H9 (cell line): ENCODE data around the gene FBLN1. TPM values are rescaled to one million over a fixed set of nuclear protein-coding genes. Genes with fewer than 3 reads are reported as not detected.

Experiments used
- DNase-seq: peaks from one replicate; pipeline ENCODE4 v3.0.0-alpha.2; 2017
- H2AFZ ChIP-seq: one replicate; pipeline ENCODE4 v1.6.1; 2013; ENCODE audit warnings: mild to moderate bottlenecking, low read length, control low read depth, moderate library complexity
- H2AK5ac ChIP-seq: 2 replicates; pipeline ENCODE4 v1.6.1; 2013; ENCODE audit warnings: low read length, control low read depth, mixed read lengths; ENCODE audit not compliant: insufficient read length
- H2BK120ac ChIP-seq: one replicate; pipeline ENCODE4 v1.6.1; 2013; ENCODE audit warnings: low read depth, mild to moderate bottlenecking, low read length, control low read depth, inconsistent platforms; ENCODE audit not compliant: poor library complexity, severe bottlenecking
- H2BK12ac ChIP-seq: 2 replicates; pipeline ENCODE4 v1.6.1; 2013; ENCODE audit warnings: low read length, control low read depth, mixed read lengths, low read depth; ENCODE audit not compliant: insufficient read length
- H2BK15ac ChIP-seq: 2 replicates; pipeline ENCODE4 v1.6.1; 2013; ENCODE audit warnings: low read depth, low read length, control low read depth
- H2BK20ac ChIP-seq: one replicate; pipeline ENCODE4 v1.6.1; 2013; ENCODE audit warnings: low read depth, mild to moderate bottlenecking, low read length, control low read depth, inconsistent platforms; ENCODE audit not compliant: poor library complexity, severe bottlenecking
- H2BK5ac ChIP-seq: 2 replicates; pipeline ENCODE4 v1.6.1; 2013; ENCODE audit warnings: low read length, control low read depth, mixed read lengths; ENCODE audit not compliant: insufficient read length
- H3K14ac ChIP-seq: 2 replicates; pipeline ENCODE4 v1.6.1; 2013; ENCODE audit warnings: low read length, control low read depth; ENCODE audit not compliant: insufficient read depth
- H3K18ac ChIP-seq: 2 replicates; pipeline ENCODE4 v1.6.1; 2013; ENCODE audit warnings: low read depth, mild to moderate bottlenecking, mixed read lengths, low read length, control low read depth; ENCODE audit not compliant: insufficient read length
- H3K23ac ChIP-seq: 2 replicates; pipeline ENCODE4 v1.6.1; 2013; ENCODE audit warnings: low read length, control low read depth, mixed read lengths, low read depth; ENCODE audit not compliant: insufficient read length
- H3K23me2 ChIP-seq: 2 replicates; pipeline ENCODE4 v1.6.1; 2013; ENCODE audit warnings: low read depth, mild to moderate bottlenecking, mixed read lengths, low read length, control low read depth; ENCODE audit not compliant: insufficient read length, poor library complexity, severe bottlenecking
- H3K27ac ChIP-seq: 2 replicates; pipeline ENCODE4 v1.5.1; 2013; ENCODE audit warnings: low read length, control low read depth, mixed read lengths, low read depth; ENCODE audit not compliant: insufficient read length
- H3K27me3 ChIP-seq: 2 replicates; pipeline ENCODE4 v1.6.1; 2013; ENCODE audit warnings: low read length, control low read depth, inconsistent platforms; ENCODE audit not compliant: insufficient read depth
- H3K4ac ChIP-seq: 2 replicates; pipeline ENCODE4 v1.6.1; 2013; ENCODE audit warnings: low read depth, mild to moderate bottlenecking, control low read depth, inconsistent platforms, low read length, moderate library complexity
- H3K4me1 ChIP-seq: 2 replicates; pipeline ENCODE4 v1.6.1; 2013; ENCODE audit warnings: low read length, control low read depth, inconsistent platforms; ENCODE audit not compliant: insufficient read depth
- H3K4me2 ChIP-seq: 2 replicates; pipeline ENCODE4 v1.6.1; 2013; ENCODE audit warnings: low read length, control low read depth, mixed read lengths; ENCODE audit not compliant: insufficient read length, insufficient read depth
- H3K56ac ChIP-seq: 2 replicates; pipeline ENCODE4 v1.6.1; 2013; ENCODE audit warnings: low read depth, mild to moderate bottlenecking, mixed read lengths, low read length, control low read depth; ENCODE audit not compliant: insufficient read length
- H3K79me1 ChIP-seq: 2 replicates; pipeline ENCODE4 v1.6.1; 2013; ENCODE audit warnings: low read depth, mild to moderate bottlenecking, moderate library complexity, low read length, control low read depth, inconsistent platforms; ENCODE audit not compliant: insufficient read depth, poor library complexity, severe bottlenecking
- H3K79me2 ChIP-seq: 2 replicates; pipeline ENCODE4 v1.6.1; 2013; ENCODE audit warnings: low read length, control low read depth, inconsistent platforms; ENCODE audit not compliant: insufficient read depth
- H3K9ac ChIP-seq: 2 replicates; pipeline ENCODE4 v1.6.1; 2013; ENCODE audit warnings: low read length, control low read depth, mixed read lengths; ENCODE audit not compliant: insufficient read length; ENCODE audit errors: extremely low read depth
- H3K9me3 ChIP-seq: one replicate; pipeline ENCODE4 v1.6.1; 2013; ENCODE audit warnings: low read depth, low read length, inconsistent platforms; ENCODE audit not compliant: control insufficient read depth
- H3T11ph ChIP-seq: one replicate; pipeline ENCODE4 v1.6.1; 2013; ENCODE audit warnings: mild to moderate bottlenecking, low read length, control low read depth, inconsistent platforms
- H4K20me1 ChIP-seq: one replicate; pipeline ENCODE4 v1.6.1; 2013; ENCODE audit not compliant: control insufficient read depth, insufficient read length, insufficient read depth
- H4K5ac ChIP-seq: 2 replicates; pipeline ENCODE4 v1.6.1; 2013; ENCODE audit warnings: low read depth, mild to moderate bottlenecking, mixed read lengths, low read length, control low read depth; ENCODE audit not compliant: insufficient read length
- H4K8ac ChIP-seq: replicated peaks from 2 replicates; pipeline ENCODE4 v1.6.1; 2013; ENCODE audit warnings: low read length, control low read depth, mixed read lengths, low read depth; ENCODE audit not compliant: insufficient read length
- H4K91ac ChIP-seq: 2 replicates; pipeline ENCODE4 v1.6.1; 2013; ENCODE audit warnings: low read depth, mild to moderate bottlenecking, moderate library complexity, mixed read lengths, low read length, control low read depth; ENCODE audit not compliant: insufficient read length
- H3K27ac Mint-ChIP-seq, 3 experiments: 2 replicates in 2 of 3; 3 replicates in 1 of 3; pipeline ENCODE4 v1.8.0; 2020 to 2021; ENCODE audit warnings: mixed read lengths in 3 of 3, mild to moderate bottlenecking in 1 of 3, moderate library complexity in 1 of 3
- H3K27me3 Mint-ChIP-seq: 2 replicates; pipeline ENCODE4 v1.8.0; 2021; ENCODE audit warnings: low read depth, mild to moderate bottlenecking, moderate library complexity, mixed read lengths
- H3K36me3 Mint-ChIP-seq, 3 experiments: 2 replicates in 2 of 3; 3 replicates in 1 of 3; pipeline ENCODE4 v1.8.0; 2020 to 2021; ENCODE audit warnings: low read depth in 3 of 3, mixed read lengths in 3 of 3; ENCODE audit not compliant: insufficient read depth in 1 of 3
- H3K4me1 Mint-ChIP-seq, 2 experiments: 2 replicates each; pipeline ENCODE4 v1.8.0; 2020; ENCODE audit warnings: mixed read lengths in 2 of 2
- H3K4me3 Mint-ChIP-seq, 2 experiments: 2 replicates in 1 of 2; 3 replicates in 1 of 2; pipeline ENCODE4 v1.8.0; 2020 to 2021; ENCODE audit warnings: mild to moderate bottlenecking in 2 of 2, mixed read lengths in 2 of 2, moderate library complexity in 1 of 2
- H3K9me3 Mint-ChIP-seq, 2 experiments: 2 replicates in 1 of 2; 3 replicates in 1 of 2; pipeline ENCODE4 v1.8.0; 2020; ENCODE audit warnings: mild to moderate bottlenecking in 2 of 2, mixed read lengths in 2 of 2, moderate library complexity in 1 of 2
- CTCF ChIP-seq: fragments of 200-600 bp; sonication (generic); conservative IDR thresholded peaks from 3 replicates; pipeline ENCODE4 v1.8.0; 2021; ENCODE audit warnings: antibody characterized with exemption, mild to moderate bottlenecking
- WGBS: extraction: QIAGEN DNeasy Blood & Tissue Kit; methylation state at CpG from one replicate; pipeline ENCODE4 v1.1.7; 2013; ENCODE audit warnings: missing lambda C conversion rate, low lambda C conversion rate, mixed read lengths; ENCODE audit not compliant: insufficient read length; ENCODE audit errors: extremely low coverage; 5-methylcytosine and 5-hydroxymethylcytosine counted together
- total RNA-seq: library from RNA; stranded (reverse); gene quantifications from 2 replicates; pipeline ENCODE4 v1.2.1, GENCODE V29; 2021

Gene FBLN1
- total RNA-seq, 1 experiment from 2014 or later, result 140 TPM

GRCh38 chr22:45506816-45507360 lies 4.2 kb downstream of the FBLN1 start:
- WGBS, result no CpG with 5 or more reads among the region's 8 CpGs
- no peak overlapping the region for H3K14ac ChIP-seq
- Mint-ChIP-seq H3K4me1 (peaks cover 58 to 66% of the 10 kb centered on the region in 2 experiments), H3K27me3 (no peaks in the 10 kb centered on the region; the same call in 1 of the 2 replicates), H3K4me3 (no peak overlapping the region), H3K9me3 (no peaks in the 10 kb centered on the region), H3K36me3 (peaks cover 3 to 9% (median 9%) of the 10 kb centered on the region in 3 experiments; a peak in 5 of 7 replicates), H3K27ac (no peak overlapping the region)
- peaks cover 24% of the 10 kb centered on the region; the same call in 1 of the 2 replicates for H3K79me2 ChIP-seq
- H2BK20ac ChIP-seq, result no peak overlapping the region
- H3T11ph ChIP-seq, result no peak overlapping the region
- H2BK12ac ChIP-seq, result no peak overlapping the region
- no peak overlapping the region for H4K5ac ChIP-seq
- H2BK15ac ChIP-seq, result no peak overlapping the region
- peaks cover 7% of the 10 kb centered on the region; the same call in 1 of the 2 replicates for H3K4me1 ChIP-seq
- no peak for DNase-seq
- H4K91ac ChIP-seq, result no peak overlapping the region
- no peak overlapping the region for H3K4me2 ChIP-seq
- H3K79me1 ChIP-seq, result no peaks in the 10 kb centered on the region
- H4K8ac ChIP-seq, result no peak overlapping the region
- H4K20me1 ChIP-seq, result no peaks in the 10 kb centered on the region
- no peak overlapping the region for H3K23ac ChIP-seq
- H2BK120ac ChIP-seq, result no peak overlapping the region
- H3K9me3 ChIP-seq, result no peaks in the 10 kb centered on the region
- H2AK5ac ChIP-seq, result no peak overlapping the region
- H3K27ac ChIP-seq, result no peak overlapping the region
- H3K9ac ChIP-seq, result no peak overlapping the region
- no peak overlapping the region for H2BK5ac ChIP-seq
- no peaks in the 10 kb centered on the region for H3K27me3 ChIP-seq
- TF ChIP-seq CTCF, result no peak
- H3K4ac ChIP-seq, result no peak overlapping the region
- peaks cover 17% of the 10 kb centered on the region for H3K23me2 ChIP-seq
- no peak overlapping the region for H3K56ac ChIP-seq
- H3K18ac ChIP-seq, result no peak overlapping the region
- H2AFZ ChIP-seq, result no peak overlapping the region
